GM23248 (cell line): ENCODE data around the gene CD300LG.

Source experiments
- EZH2 ChIP-seq: fragments of 200-600 bp; sonication (generic); IDR thresholded peaks from 2 replicates; pipeline ENCODE4 v1.6.1; 2018; ENCODE audit warnings: antibody characterized with exemption, mild to moderate bottlenecking; ENCODE audit not compliant: insufficient read depth, poor library complexity, severe bottlenecking
- EZH2phosphoT487 ChIP-seq: fragments of 200-600 bp; sonication (generic); IDR thresholded peaks from 2 replicates; pipeline ENCODE4 v1.6.1; 2018; ENCODE audit warnings: antibody characterized with exemption, moderate library complexity, mild to moderate bottlenecking, low read depth; ENCODE audit not compliant: insufficient read depth

DNA sequence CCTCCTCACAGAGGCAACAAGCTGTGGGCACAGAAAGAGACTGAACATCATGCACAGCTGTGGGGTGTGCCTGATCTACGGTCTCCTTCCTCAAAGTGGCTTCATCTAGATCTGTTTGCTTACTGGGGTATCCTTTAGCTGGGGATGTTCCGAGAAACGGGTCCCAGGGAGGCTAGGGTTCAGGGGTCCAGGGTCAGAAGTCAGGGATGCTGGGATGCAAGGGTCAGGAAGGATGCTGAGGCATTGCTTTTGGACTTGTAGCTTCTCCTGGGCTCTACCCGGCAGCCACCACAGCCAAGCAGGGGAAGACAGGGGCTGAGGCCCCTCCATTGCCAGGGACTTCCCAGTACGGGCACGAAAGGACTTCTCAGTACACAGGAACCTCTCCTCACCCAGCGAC, 6.6 kb downstream of the CD300LG start:
- TF ChIP-seq EZH2 = no peak
- TF ChIP-seq EZH2phosphoT487 = no peak
